HG02678 (cell line): ENCODE results near the gene CFAP74.

ENCODE experiments used
- ATAC-seq: cut with Tn5 transposase; IDR thresholded peaks from one replicate; pipeline ENCODE4 v1.9.1; 2021; ENCODE audit warnings: mild to moderate bottlenecking, moderate library complexity; ENCODE audit not compliant: unreplicated experiment

The CFAP74 gene

GRCh38 chr1:1956101-1956500 lies 47.5 kb downstream of the CFAP74 start:
- ATAC-seq: no peak

- no peak for ATAC-seq
Measured at GRCh38 chr1:1955621-1956094, 47.9 kb downstream of the CFAP74 start.

DNA sequence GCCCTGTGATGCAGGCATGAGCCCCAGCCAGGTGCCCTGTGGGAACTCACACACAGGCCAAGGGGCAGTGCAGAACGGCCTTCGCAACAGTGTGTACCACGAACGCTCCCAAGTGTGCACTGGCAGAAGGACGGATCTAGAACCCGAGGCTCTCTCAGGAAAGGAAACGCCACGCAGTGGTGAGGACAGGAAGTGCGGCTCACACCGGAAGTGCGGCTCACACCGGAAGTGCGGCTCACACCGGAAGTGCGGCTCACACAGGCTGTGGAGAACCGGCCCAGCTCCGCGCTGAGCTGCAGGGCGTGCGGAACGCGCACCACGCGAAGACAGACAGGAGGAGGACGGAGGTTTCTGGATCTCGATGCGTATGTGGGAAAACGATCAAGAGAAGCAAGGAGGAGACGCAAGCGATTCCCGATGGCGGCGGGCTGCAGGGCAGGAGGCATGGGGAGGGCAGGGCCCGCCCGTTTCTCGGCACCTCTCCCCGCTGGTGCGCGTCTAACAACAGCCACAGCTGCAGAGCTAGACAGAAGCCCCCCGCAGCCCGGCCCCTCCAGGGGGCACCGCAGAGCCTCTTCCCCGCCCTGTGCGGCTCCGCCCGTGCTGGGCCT lies 48.6 kb downstream of the CFAP74 start:
- ATAC-seq: no peak

- no peak for ATAC-seq
Measured at GRCh38 chr1:1954015-1954414, 49.6 kb downstream of the CFAP74 start.

DNA sequence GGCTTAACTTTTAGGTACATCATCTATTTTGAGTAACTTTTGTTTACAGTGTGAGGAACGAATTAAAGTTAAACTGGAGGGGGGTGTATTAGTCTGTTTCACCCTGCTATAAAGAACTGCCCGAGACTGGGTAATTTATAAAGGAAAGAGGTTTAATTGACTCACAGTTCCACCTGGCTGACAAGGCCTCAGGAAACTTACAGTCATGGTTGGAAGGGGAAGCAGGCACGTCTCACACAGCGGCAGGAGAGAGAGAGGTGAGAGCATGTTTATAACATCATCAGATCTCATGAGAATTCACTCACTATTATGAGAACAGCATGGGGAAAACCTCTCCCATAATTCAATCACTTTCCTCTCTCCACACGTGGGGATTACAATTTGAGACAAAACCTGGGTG lies 52.6 kb downstream of the CFAP74 start:
- ATAC-seq: no peak

- no peak for ATAC-seq
Measured at GRCh38 chr1:1948783-1949182, 54.8 kb downstream of the CFAP74 start.

DNA sequence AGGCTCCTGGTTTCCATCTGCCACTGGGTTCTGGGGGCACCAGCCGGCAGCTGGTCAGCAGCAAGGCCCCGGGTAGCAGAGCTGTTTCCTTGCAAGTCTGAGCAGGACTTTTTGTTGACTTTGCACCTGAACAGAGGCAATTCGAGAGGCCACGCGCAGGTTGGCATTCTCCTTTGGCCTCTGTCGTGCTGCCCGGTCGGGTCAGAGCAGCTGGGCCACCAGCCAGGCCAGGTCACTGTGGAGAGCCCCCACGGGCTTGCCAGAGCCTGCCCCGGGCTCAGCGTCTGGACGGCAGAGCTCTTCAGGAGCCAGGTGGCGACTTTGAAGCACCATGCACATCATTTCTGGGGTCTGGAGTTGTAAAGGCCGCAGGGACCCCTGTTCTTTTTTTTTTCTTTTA lies 56.1 kb downstream of the CFAP74 start:
- no peak for ATAC-seq

DNA sequence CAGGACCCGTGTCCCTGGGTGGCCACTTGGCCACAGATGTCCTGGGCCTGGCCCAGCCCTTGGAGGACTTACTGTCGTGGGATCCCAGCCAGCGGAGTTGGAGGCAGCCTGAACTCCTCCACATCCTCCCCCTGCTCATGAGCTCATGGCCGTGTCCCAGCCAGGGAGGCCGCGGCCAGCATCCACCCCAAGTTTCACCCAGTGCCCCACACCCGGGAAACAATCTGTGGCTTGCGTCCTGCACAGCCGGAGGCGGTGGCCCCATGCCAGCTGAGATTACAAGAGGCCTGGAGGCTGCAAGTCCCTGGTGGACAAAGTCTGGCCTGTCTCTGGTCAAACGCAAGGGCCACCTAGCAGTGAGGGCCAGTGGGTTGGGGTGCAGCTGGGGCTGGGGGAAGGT lies 57.0 kb downstream of the CFAP74 start:
- no peak for ATAC-seq

- ATAC-seq: no peak
Measured at GRCh38 chr1:1945782-1946393, 57.7 kb downstream of the CFAP74 start.

- no peak for ATAC-seq
Measured at GRCh38 chr1:1943834-1944570, 59.6 kb downstream of the CFAP74 start.

- ATAC-seq: no peak
Measured at GRCh38 chr1:1942753-1943656, 60.6 kb downstream of the CFAP74 start.

- no peak for ATAC-seq
Measured at GRCh38 chr1:1941868-1942752, 61.5 kb downstream of the CFAP74 start.

- ATAC-seq: no peak
Measured at GRCh38 chr1:1941211-1941841, 62.3 kb downstream of the CFAP74 start.

DNA sequence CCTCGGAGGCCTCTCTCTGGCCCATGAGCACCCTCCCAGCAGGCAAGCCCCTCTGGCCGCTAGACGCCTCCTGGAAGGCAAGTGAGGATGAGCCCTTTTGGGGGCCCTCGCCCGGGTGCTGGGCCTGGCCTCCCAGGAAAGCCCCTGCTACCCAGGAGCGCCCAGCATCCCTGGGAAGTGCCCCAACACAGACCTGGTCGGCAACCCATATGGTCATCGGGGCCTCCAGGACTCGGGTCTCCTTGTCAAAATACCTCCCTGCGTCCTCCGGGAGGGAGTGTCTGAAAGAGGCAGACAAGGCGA lies 63.5 kb downstream of the CFAP74 start:
- ATAC-seq: no peak

- ATAC-seq: no peak
Measured at GRCh38 chr1:1939296-1940122, 64.1 kb downstream of the CFAP74 start.

DNA sequence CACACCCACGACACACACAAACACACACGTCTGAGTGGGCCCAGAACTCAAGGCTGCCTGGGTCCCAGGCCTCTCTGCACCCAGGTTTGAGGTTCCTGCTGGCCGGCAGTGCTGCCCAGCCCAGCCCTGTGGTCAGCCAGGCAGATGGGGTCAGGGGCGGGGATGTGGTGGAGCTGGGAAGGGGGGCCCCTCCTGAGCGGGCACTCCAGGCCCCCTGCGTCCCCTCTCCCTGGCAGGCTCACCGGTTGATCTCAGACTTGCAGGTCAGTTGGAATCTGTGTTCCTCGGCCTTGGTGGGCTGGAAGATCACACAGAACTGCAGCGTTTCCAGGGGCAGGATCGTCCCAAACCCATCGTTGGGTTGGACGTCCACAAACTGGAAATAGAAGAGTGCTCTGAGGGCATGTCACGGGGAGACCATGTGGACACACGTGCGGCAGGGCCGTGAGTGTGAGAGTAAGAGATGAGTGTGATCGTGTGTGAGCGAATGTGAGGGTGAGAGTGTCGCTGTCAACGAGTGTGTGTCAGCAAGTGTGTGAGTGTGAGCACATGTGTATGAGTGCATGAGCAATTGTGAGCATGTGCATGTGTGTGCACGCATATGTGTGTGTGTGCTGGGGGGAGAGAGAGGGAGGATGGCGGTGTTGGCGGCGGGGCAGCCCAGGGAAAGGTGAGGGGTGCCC lies 64.8 kb downstream of the CFAP74 start:
- ATAC-seq: no peak

DNA sequence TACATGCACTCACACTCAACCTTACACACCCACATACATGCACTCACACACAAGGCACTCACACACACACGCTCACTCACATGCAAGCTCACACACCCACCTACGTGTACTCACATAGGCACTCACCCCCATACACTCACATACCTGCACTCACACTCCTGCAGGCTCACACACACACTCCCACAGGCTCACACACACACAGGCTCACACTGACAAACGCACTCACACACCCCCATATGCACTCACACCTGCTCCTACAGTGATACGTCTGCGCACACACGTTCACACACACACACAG lies 65.4 kb downstream of the CFAP74 start:
- no peak for ATAC-seq

DNA sequence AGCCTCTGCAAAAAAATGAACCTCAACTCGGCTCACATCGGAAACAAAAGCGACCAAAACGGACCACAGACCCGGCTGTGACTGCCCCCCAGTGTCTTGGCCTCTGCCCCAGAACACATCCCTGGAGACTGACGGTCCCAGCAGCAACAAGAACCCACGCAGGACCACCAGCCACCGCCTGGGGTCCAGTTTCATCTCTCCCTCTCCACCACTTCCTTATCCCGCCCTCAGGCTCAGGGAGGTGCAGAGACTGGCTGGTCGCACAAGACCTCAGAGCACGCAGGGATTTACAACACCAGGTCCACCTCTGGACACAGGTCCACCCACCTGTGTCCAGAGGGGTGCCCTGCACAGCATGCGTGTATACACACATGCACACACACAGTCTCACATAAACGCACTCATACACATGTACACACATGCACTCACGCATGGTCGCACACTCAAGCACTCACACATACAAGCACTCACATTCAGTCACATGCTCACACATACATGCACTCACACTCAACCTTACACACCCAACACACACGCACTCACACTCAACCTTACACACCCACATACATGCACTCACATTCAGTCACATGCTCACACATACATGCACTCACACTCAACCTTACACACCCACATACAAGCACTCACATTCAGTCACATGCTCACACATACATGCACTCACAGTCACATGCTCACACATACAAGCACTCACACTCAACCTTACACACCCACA lies 65.9 kb downstream of the CFAP74 start:
- ATAC-seq: no peak
